Esophagus muscularis mucosa (tissue), 3 donors: ENCODE results near the gene CYFIP2.

Experiments
- CTCF ChIP-seq, 3 experiments: fragments of 200-600 bp in 2 of 3; fragments of 450-650 bp in 1 of 3; sonication (generic) in 2 of 3; IDR thresholded peaks; one replicate each; pipeline ENCODE4 v1.5.1; 2017 to 2019; ENCODE audit warnings: antibody characterized with exemption in 3 of 3, mild to moderate bottlenecking in 2 of 3, moderate library complexity in 1 of 3
- POLR2AphosphoS5 ChIP-seq, 2 donors: sonication (generic); formaldehyde crosslinking; IDR thresholded peaks; one replicate each; pipeline ENCODE4 v1.6.1; 2017; ENCODE audit warnings: antibody characterized with exemption in 2 of 2

- TF ChIP-seq CTCF (IDR thresholded peaks at IDR 0.05) (no peak), POLR2AphosphoS5 (IDR thresholded peaks at IDR 0.05) (no peak)
These were observed 24.4 kb upstream of the CYFIP2 start for GRCh38 chr5:157241483-157241882.
